HG02870 (cell line): ENCODE measurements around the gene ATP1B1.

Source experiments
- ATAC-seq: cut with Tn5 transposase; IDR thresholded peaks from one replicate; pipeline ENCODE4 v1.9.1; 2021; ENCODE audit warnings: mild to moderate bottlenecking, moderate library complexity; ENCODE audit not compliant: unreplicated experiment

ATP1B1 gene

DNA sequence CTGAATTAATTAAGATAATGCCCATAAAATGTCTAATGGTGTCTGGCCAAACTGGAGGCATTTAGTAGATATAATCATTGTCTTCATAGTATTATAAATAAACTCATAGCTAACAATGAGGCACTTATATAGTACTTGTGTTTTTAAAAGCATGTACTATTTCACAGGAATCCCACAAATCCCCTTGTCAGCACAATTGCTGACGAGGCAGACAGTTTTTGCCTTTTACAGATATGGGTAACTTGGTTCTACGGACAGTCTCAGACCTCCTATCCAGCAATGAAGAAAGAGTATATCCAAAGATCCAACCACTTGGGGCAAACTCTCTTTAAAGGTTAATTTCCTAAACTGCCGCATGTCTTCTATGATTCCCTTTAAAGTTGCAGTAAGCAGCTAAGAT lies 73.7 kb downstream of the ATP1B1 start:
- no peak for ATAC-seq
